ENCODE data around the gene NUP50. TPM values are rescaled to one million over a fixed set of nuclear protein-coding genes. Genes with fewer than 3 reads are reported as not detected.
A peak's percentile ranks its signal among the peaks of the same experiment; 100 is the strongest.

NUP50 gene
- total and polyA plus RNA-seq, 2 of the 13 experiments (the other 11 are each of a cell fraction or from before 2014, with no cell fraction given), result 14.2 to 52.4 TPM

- TF ChIP-seq, protein P1, sequence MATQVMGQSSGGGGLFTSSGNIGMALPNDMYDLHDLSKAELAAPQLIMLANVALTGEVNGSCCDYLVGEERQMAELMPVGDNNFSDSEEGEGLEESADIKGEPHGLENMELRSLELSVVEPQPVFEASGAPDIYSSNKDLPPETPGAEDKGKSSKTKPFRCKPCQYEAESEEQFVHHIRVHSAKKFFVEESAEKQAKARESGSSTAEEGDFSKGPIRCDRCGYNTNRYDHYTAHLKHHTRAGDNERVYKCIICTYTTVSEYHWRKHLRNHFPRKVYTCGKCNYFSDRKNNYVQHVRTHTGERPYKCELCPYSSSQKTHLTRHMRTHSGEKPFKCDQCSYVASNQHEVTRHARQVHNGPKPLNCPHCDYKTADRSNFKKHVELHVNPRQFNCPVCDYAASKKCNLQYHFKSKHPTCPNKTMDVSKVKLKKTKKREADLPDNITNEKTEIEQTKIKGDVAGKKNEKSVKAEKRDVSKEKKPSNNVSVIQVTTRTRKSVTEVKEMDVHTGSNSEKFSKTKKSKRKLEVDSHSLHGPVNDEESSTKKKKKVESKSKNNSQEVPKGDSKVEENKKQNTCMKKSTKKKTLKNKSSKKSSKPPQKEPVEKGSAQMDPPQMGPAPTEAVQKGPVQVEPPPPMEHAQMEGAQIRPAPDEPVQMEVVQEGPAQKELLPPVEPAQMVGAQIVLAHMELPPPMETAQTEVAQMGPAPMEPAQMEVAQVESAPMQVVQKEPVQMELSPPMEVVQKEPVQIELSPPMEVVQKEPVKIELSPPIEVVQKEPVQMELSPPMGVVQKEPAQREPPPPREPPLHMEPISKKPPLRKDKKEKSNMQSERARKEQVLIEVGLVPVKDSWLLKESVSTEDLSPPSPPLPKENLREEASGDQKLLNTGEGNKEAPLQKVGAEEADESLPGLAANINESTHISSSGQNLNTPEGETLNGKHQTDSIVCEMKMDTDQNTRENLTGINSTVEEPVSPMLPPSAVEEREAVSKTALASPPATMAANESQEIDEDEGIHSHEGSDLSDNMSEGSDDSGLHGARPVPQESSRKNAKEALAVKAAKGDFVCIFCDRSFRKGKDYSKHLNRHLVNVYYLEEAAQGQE (IDR thresholded peaks at IDR 0.05; ENCODE audit: borderline replicate concordance in 1 of 2, low read depth in 1 of 2, low read length in 2 of 2), result no peak
- no peak for TF ChIP-seq ZNF616 (CRISPR knock-in tag; IDR thresholded peaks at IDR 0.05; ENCODE audit: low read depth)
- TF ChIP-seq LBX2 (CRISPR knock-in tag; IDR thresholded peaks at IDR 0.05; ENCODE audit: borderline replicate concordance), result no peak
- TF ChIP-seq PLRG1 (conservative IDR thresholded peaks at IDR 0.05), result no peak
- H4K20me1 ChIP-seq (ENCODE audit: insufficient read depth, low read length), result no peaks in the 10 kb centered on the region
- ChIA-PET CTCF (ENCODE audit: low intra/inter-chr PET ratio, low total read pairs) (no interaction called here), POLR2A (no interaction called here)
- no peaks in the 10 kb centered on the region for H3K4me1 ChIP-seq (ENCODE audit: insufficient read depth, low read length)
- no peaks in the 10 kb centered on the region for H3K79me2 ChIP-seq (ENCODE audit: insufficient read depth, low read length)
- WGBS (ENCODE audit: low lambda C conversion rate), result 97% methylated on average over 2 of the region's 2 CpGs
- DNase-seq (ENCODE audit: low spot score), result no peak
- no TSS peak for BruUV-seq (replicated peaks)
- no peak overlapping the region for H2AFZ ChIP-seq (ENCODE audit: low read length)
- H3K9ac ChIP-seq (ENCODE audit: insufficient read depth, low read depth, low read length), result no peak overlapping the region
- in situ Hi-C loops (cut with HindIII; ENCODE audit: extremely low pct_ligation_motif_present, low pct_unique_long_range_greater_than_20kb) (no loop called here), intact Hi-C loops (cut with micrococcal nuclease; ENCODE audit: unreplicated experiment) (no loop called here)
- no peak overlapping the region for H3K27ac ChIP-seq (ENCODE audit: extremely low read length, insufficient read depth, low read length)
- no peak for FAIRE-seq
- no peaks in the 10 kb centered on the region; a peak in 1 of 5 replicates for H3K36me3 ChIP-seq (replicated peaks in 1 of 2; ENCODE audit: control insufficient read depth in 1 of 2, insufficient read depth in 2 of 2, low read length in 2 of 2)
- H3K9me3 ChIP-seq (ENCODE audit: low read length), result peaks cover 10% of the 10 kb centered on the region; the same call in 1 of the 2 replicates
- H3K4me3 ChIP-seq (replicated peaks in 1 of 3; ENCODE audit: insufficient read depth in 1 of 3, low read depth in 2 of 3, low read length in 3 of 3), result no peak overlapping the region
- ATAC-seq, result no peak
- H3K4me2 ChIP-seq (ENCODE audit: low read depth, low read length), result no peak overlapping the region
- H3K27me3 ChIP-seq (ENCODE audit: control insufficient read depth in 1 of 2, insufficient read depth in 2 of 2, low read length in 2 of 2), result no peaks in the 10 kb centered on the region
These were observed 27.1 kb upstream of the NUP50 start for GRCh38 chr22:45136594-45136993.

- CTCF ChIA-PET (ENCODE audit: low intra/inter-chr PET ratio, low total read pairs), result no interaction called here
- no peaks in the 10 kb centered on the region for H3K4me1 ChIP-seq (ENCODE audit: insufficient read depth, low read length)
- H3K9me3 ChIP-seq (ENCODE audit: low read length), result peaks cover 2% of the 10 kb centered on the region; the same call in 1 of the 2 replicates
- H2AFZ ChIP-seq (ENCODE audit: low read length), result no peak overlapping the region
- H3K4me2 ChIP-seq (ENCODE audit: low read depth, low read length), result no peak overlapping the region
- POLR2A ChIA-PET, result no interaction called here
- no peak overlapping the region for H3K27ac ChIP-seq (ENCODE audit: extremely low read length, insufficient read depth, low read length)
- H3K9ac ChIP-seq (ENCODE audit: insufficient read depth, low read depth, low read length), result no peak overlapping the region
- H4K20me1 ChIP-seq (ENCODE audit: insufficient read depth, low read length), result no peaks in the 10 kb centered on the region
- 75% methylated on average over 6 of the region's 6 CpGs for WGBS (ENCODE audit: low lambda C conversion rate)
- FAIRE-seq, result no peak
- ATAC-seq, result no peak
- BruUV-seq (replicated peaks), result no TSS peak
- H3K27me3 ChIP-seq (ENCODE audit: control insufficient read depth in 1 of 2, insufficient read depth in 2 of 2, low read length in 2 of 2), result no peaks in the 10 kb centered on the region
- DNase-seq (ENCODE audit: low spot score), result no peak
- H3K79me2 ChIP-seq (ENCODE audit: insufficient read depth, low read length), result no peaks in the 10 kb centered on the region
- H3K4me3 ChIP-seq (replicated peaks in 1 of 3; ENCODE audit: insufficient read depth in 1 of 3, low read depth in 2 of 3, low read length in 3 of 3), result no peak overlapping the region
- intact Hi-C loops (cut with micrococcal nuclease; ENCODE audit: unreplicated experiment) (no loop called here), in situ Hi-C loops (cut with HindIII; ENCODE audit: extremely low pct_ligation_motif_present, low pct_unique_long_range_greater_than_20kb) (no loop called here)
- no peaks in the 10 kb centered on the region for H3K36me3 ChIP-seq (replicated peaks in 1 of 2; ENCODE audit: control insufficient read depth in 1 of 2, insufficient read depth in 2 of 2, low read length in 2 of 2)
- TF ChIP-seq CREB1 (IDR thresholded peaks at IDR 0.05) (peak; percentile 83), CREB1 (CRISPR knock-in tag; IDR thresholded peaks at IDR 0.05) (no peak), ATF7 (IDR thresholded peaks at IDR 0.05) (peak; percentile 93), ATF7 (CRISPR knock-in tag; IDR thresholded peaks at IDR 0.05) (no peak), ZSCAN22 (CRISPR knock-in tag; IDR thresholded peaks at IDR 0.05) (no peak)
These were observed 24.0 kb upstream of the NUP50 start for GRCh38 chr22:45139693-45140092.
